Motor neuron (in vitro differentiated cells): ENCODE measurements around the gene NLRP6. TPM values are rescaled to one million over a fixed set of nuclear protein-coding genes. Genes with fewer than 3 reads are reported as not detected.
"Not testable (repeated sequence)": the region's sequence is repeated elsewhere in the genome, so short reads cannot be mapped to it uniquely, and the experiment has no call there.

Experiments used
- ATAC-seq, 8 experiments: fragments of 200-7000 bp; cut with Tn5 transposase; replicated peaks in 6 of 8; 2 replicates each; pipeline ENCODE4 v1.8.0; 2021; ENCODE audit warnings: mild to moderate bottlenecking in 8 of 8, moderate library complexity in 8 of 8
- H3K27ac ChIP-seq, 2 donors: fragments of 250-450 bp; sonication (Bioruptor Pico); 2 replicates each; pipeline ENCODE4 v1.9.0; 2021; ENCODE audit warnings: antibody characterized with exemption in 2 of 2, mild to moderate bottlenecking in 2 of 2, moderate library complexity in 1 of 2
- H3K4me1 ChIP-seq, 2 donors: fragments of 250-450 bp; sonication (Bioruptor Pico); replicated peaks in 1 of 2; 2 replicates each; pipeline ENCODE4 v1.6.1; 2021; ENCODE audit warnings: antibody characterized with exemption in 2 of 2, mild to moderate bottlenecking in 2 of 2, moderate library complexity in 1 of 2
- H3K4me3 ChIP-seq, 5 donors: fragments of 250-450 bp; sonication (Bioruptor Pico); 2 replicates each; pipeline ENCODE4 v1.9.0; 2021; ENCODE audit warnings: antibody characterized with exemption in 5 of 5, mild to moderate bottlenecking in 5 of 5, moderate library complexity in 4 of 5
- WGBS, 10 experiments: fragments of 450-650 bp; shearing (Covaris generic); methylation state at CpG; one replicate each; pipeline ENCODE4 v1.0.0; 2022; 5-methylcytosine and 5-hydroxymethylcytosine counted together
- in situ Hi-C, 9 experiments: fragments of 400-800 bp; cut with MboI; loops; one replicate each; pipeline ENCODE4 v1.15.0; 2021; ENCODE audit warnings: low sequenced_read_pairs in 9 of 9, low pct_unique_long_range_greater_than_20kb in 2 of 9; ENCODE audit not compliant: unreplicated experiment in 9 of 9
- total RNA-seq, 8 experiments: library from RNA; unstranded; fragments of 300-600 nt; gene quantifications; 2 replicates each; pipeline versions ENCODE4 v1.2.3 to v1.2.4, GENCODE V29; 2022

Gene NLRP6
- total RNA-seq, 8 experiments from 2014 or later = 0.14 to 0.33 (median 0.16) TPM; not detected in 4

- H3K27ac ChIP-seq = no peak within 1 kb of the TSS
- ATAC-seq = peak in 3 of 8 experiments; percentile 8 to 41 (median 11)
- WGBS, 10 experiments = 0 to 42% (median 25%) methylated on average over 1 to 11 of the region's 18 CpGs; no CpG with 5 or more reads in 6 of the 10 experiments
These were observed 35.8 kb downstream of the NLRP6 start, which contains the start of gene IFITM1 for GRCh38 chr11:313787-314553. Gene IFITM1 (plus strand): TSS chr11:314040. CDS start chr11:314171, 131 bp downstream.

GRCh38 chr11:314554-314875 lies 36.3 kb downstream of the NLRP6 start:
- H3K27ac ChIP-seq, ATAC-seq, in situ Hi-C loops, H3K4me3 ChIP-seq: not testable (repeated sequence)
- no CpG with 5 or more reads among the region's 6 CpGs for WGBS, 10 experiments
- H3K4me1 ChIP-seq = peaks cover 10 to 21% of the 10 kb centered on the region in 2 donors

More at GRCh38 chr11:313787-314553, 35.8 kb downstream of the NLRP6 start, which contains the start of gene IFITM1:
- in situ Hi-C loops = no loop called here
- Histone ChIP-seq H3K4me3 (no peak within 1 kb of the TSS), H3K4me1 (peaks cover 13 to 24% of the 10 kb centered on the region in 2 donors)

GRCh38 chr11:315051-315481 lies 36.9 kb downstream of the NLRP6 start:
- H3K27ac ChIP-seq = no peak overlapping the region
- 50% methylated on average over 2 of the region's 9 CpGs; no CpG with 5 or more reads in 9 of the 10 experiments for WGBS, 10 experiments
- no peak for ATAC-seq
- H3K4me3 ChIP-seq = no peak overlapping the region
- H3K4me1 ChIP-seq = peaks cover 5 to 18% of the 10 kb centered on the region in 2 donors
- in situ Hi-C loops = no loop called here

GRCh38 chr11:315516-315994 lies 37.3 kb downstream of the NLRP6 start:
- H3K4me3 ChIP-seq = no peak overlapping the region
- H3K27ac ChIP-seq = no peak overlapping the region
- in situ Hi-C loops = no loop called here
- WGBS, 10 experiments = 75% methylated on average over 2 of the region's 32 CpGs; no CpG with 5 or more reads in 9 of the 10 experiments
- ATAC-seq = no peak
- peaks cover 4 to 22% of the 10 kb centered on the region in 2 donors for H3K4me1 ChIP-seq

- no peak overlapping the region for H3K27ac ChIP-seq
- ATAC-seq = peak in 1 of 8 experiments; percentile 0
- H3K4me1 ChIP-seq = peaks cover 4 to 26% of the 10 kb centered on the region in 2 donors
- in situ Hi-C loops = no loop called here
- WGBS, 10 experiments = 36 to 57% (median 46%) methylated on average over 2 to 30 of the region's 64 CpGs; no CpG with 5 or more reads in 6 of the 10 experiments
- no peak overlapping the region for H3K4me3 ChIP-seq
These were observed 38.0 kb downstream of the NLRP6 start for GRCh38 chr11:316031-316701.

- WGBS, 10 experiments = 0 to 100% (median 74%) methylated on average over 1 to 5 of the region's 7 CpGs; no CpG with 5 or more reads in 1 of the 10 experiments
- ATAC-seq = no peak
- in situ Hi-C loops = no loop called here
- H3K4me3 ChIP-seq = no peak overlapping the region
- peaks cover 4 to 26% of the 10 kb centered on the region in 2 donors for H3K4me1 ChIP-seq
- no peak overlapping the region for H3K27ac ChIP-seq
These were observed 38.7 kb downstream of the NLRP6 start for GRCh38 chr11:316891-317301.

- ATAC-seq = peak in 3 of 8 experiments; percentile 1 to 30 (median 11)
- H3K27ac ChIP-seq, in situ Hi-C loops, H3K4me3 ChIP-seq: not testable (repeated sequence)
- H3K4me1 ChIP-seq = peaks cover 4 to 26% of the 10 kb centered on the region in 2 donors
- WGBS, 10 experiments = 20 to 100% (median 92%) methylated on average over 1 to 4 of the region's 30 CpGs; no CpG with 5 or more reads in 5 of the 10 experiments
These were observed 39.6 kb downstream of the NLRP6 start for GRCh38 chr11:317668-318404.

- peaks cover 4 to 22% of the 10 kb centered on the region in 2 donors for H3K4me1 ChIP-seq
- WGBS, 10 experiments = no CpG with 5 or more reads among the region's 79 CpGs
- peak; percentile 2 to 79 (median 74) for ATAC-seq
- in situ Hi-C loops, H3K27ac ChIP-seq, H3K4me3 ChIP-seq: not testable (repeated sequence)
These were observed 40.4 kb downstream of the NLRP6 start for GRCh38 chr11:318405-319120.

- peaks cover 8 to 18% of the 10 kb centered on the region in 2 donors for H3K4me1 ChIP-seq
- WGBS, 10 experiments = 0 to 90% (median 42%) methylated on average over 1 to 5 of the region's 29 CpGs; no CpG with 5 or more reads in 6 of the 10 experiments
- H3K4me3 ChIP-seq, in situ Hi-C loops, H3K27ac ChIP-seq: not testable (repeated sequence)
- ATAC-seq = peak; percentile 4 to 70 (median 58)
These were observed 41.1 kb downstream of the NLRP6 start for GRCh38 chr11:319121-319887.

- peak in 3 of 8 experiments; percentile 0 to 5 (median 2) for ATAC-seq
- 0% methylated on average over 3 of the region's 10 CpGs; no CpG with 5 or more reads in 9 of the 10 experiments for WGBS, 10 experiments
- H3K4me3 ChIP-seq, H3K27ac ChIP-seq, in situ Hi-C loops: not testable (repeated sequence)
- H3K4me1 ChIP-seq = peaks cover 14 to 24% of the 10 kb centered on the region in 2 donors
These were observed 41.7 kb downstream of the NLRP6 start for GRCh38 chr11:319888-320273.

- 20 to 80% (median 71%) methylated on average over 1 to 8 of the region's 11 CpGs; no CpG with 5 or more reads in 1 of the 10 experiments for WGBS, 10 experiments
- in situ Hi-C loops = no loop called here
- peak in 1 of 8 experiments; percentile 7 for ATAC-seq
- peak overlapping the region in 1 of 2 donors; percentile 55 for H3K27ac ChIP-seq
- H3K4me1 ChIP-seq = peaks cover 13 to 31% of the 10 kb centered on the region in 2 donors
- no peak overlapping the region for H3K4me3 ChIP-seq
These were observed 45.9 kb downstream of the NLRP6 start for GRCh38 chr11:324156-324555.
